GM18907 (cell line): ENCODE measurements around the gene NR6A1.

Experiments
- ATAC-seq: cut with Tn5 transposase; IDR thresholded peaks from one replicate; pipeline ENCODE4 v1.9.1; 2021; ENCODE audit warnings: mild to moderate bottlenecking, moderate library complexity; ENCODE audit not compliant: unreplicated experiment

NR6A1 gene

GRCh38 chr9:124507880-124508423 lies 263.2 kb downstream of the NR6A1 start:
- no peak for ATAC-seq

GRCh38 chr9:124506931-124507879 lies 263.9 kb downstream of the NR6A1 start, which contains the start of gene NR5A1:
Gene NR5A1, minus strand, starts transcription at chr9:124507399. Its CDS starts 4,004 bp downstream, at chr9:124503395.
- ATAC-seq = no peak

GRCh38 chr9:124506433-124506832 lies 264.7 kb downstream of the NR6A1 start:
- no peak for ATAC-seq

GRCh38 chr9:124505901-124506346 lies 265.2 kb downstream of the NR6A1 start:
- no peak for ATAC-seq

DNA sequence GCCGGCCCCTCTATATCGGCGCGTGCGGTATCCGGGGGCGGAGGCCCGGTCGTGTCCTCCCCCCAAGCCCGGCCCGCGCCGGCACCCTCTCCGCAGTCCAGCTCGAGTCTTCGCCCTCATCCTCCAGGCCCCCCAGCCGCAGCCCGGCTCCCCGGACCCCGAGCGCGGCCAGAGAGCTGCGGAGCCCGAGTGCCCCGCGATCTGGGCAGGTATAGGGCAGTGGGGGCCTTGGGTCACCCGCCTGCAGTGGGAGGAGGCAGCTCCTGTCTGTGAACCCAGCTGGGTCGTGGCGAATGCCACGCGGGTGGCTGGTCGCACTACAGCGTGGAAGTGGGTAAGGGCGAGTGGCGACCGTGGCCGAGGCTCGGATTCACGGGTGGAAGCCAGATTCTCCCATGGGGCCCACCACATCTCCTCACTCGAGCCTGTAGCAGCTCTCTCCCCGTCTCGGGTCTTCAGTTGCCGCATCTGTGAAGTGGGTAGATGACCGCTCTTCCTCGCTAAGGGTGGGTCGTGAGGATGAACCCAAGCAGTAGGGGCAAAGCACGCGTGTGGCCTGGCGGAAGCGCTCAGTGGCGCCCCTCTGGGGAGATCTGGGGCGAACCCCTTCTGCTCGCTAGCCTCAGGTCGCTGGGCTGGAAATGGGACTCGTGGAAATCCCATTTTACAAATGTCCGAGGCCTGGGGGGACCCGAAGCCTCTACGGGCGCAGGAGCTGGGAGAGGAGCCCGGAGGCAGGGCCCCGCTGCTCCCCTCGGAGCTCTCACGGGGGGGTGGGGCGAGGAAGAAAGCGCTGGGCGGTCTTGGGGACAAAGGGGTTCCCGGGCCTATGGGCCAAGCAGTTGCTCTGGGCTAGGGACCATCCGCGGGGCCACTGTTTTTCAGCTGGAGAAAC lies 265.9 kb downstream of the NR6A1 start:
- no peak for ATAC-seq

- ATAC-seq = no peak
Observed at GRCh38 chr9:124504530-124505005, 266.5 kb downstream of the NR6A1 start.

DNA sequence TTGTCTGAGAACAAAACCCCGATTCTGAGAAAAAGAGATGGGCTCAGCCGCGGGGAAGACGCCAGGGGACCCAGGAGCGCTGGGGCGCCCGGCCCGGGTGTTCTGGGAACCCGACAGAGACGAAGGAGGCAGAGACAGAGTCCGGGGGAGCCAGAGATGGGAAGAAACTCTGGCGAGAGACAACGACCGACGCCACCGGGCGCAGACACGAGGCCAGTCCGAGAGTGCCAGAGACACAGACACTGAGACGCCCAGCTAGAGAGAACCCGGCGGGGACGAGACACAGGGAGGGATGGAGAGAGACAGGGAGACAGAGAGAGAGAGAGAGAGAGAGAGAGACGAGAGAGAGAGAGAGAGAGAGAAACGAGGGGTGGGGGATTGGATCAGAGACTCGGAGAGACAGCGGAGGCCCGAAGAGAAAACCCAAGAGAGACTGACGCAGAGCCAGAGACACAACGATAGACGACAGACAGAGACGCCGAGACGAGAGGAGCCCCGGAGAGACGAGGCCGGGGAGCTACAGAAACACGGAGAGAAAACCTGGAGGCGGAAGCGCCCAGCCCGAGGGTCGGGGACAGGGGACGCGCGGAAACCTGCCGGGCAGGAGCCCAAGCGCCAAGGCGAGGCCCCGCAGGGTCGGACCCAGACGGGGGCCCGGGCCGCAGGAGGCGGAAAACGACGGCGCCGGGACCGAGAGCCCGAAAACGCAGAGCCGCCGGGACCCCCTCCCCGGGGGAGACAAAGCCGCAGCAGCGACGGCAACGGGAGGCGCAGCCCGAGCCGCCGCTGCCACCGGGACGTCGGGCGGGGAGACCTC lies 267.2 kb downstream of the NR6A1 start:
- ATAC-seq = no peak

GRCh38 chr9:124502711-124503702 lies 268.1 kb downstream of the NR6A1 start:
- no peak for ATAC-seq

- no peak for ATAC-seq
Observed at GRCh38 chr9:124501771-124502320, 269.3 kb downstream of the NR6A1 start.

DNA sequence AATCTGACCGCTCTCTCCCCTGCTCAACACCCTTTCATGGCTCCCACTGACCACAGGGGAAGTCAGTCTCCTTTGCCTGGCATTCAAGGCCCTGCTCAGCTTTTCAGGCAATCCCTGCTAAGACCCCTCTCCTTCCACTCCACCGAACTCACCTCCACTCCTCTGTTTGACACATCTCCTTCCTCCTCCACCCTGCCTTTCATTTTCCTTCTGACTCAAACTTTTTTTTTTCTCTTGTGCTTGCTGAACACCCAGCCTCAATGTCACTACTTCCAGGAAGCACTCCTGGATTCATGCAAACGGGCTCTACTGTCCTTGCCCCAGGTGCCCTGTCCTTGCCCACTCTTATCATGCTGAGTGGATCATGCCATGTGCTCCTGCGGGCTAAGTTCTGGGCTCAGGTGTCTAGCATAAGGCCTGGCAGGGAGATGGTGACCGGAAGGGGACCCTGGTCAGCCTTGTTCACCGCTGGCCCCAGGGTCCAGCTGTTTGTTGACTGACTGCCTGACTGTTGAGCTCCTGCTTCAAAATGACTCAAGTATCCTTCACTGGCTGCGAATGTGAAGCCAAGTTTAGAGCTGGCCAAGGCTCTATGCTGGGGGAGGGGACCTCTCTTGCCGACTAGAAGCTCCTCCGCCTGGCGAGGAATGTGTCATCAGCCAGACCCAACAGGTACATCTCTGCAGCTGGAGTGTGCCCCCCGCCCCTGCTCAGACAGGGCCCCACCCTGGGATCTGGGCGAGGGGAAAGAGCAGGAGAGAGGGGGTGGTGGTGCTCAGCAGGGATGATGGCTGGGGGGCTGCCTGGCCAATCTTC lies 270.1 kb downstream of the NR6A1 start:
- ATAC-seq = no peak

- no peak for ATAC-seq
Observed at GRCh38 chr9:124500028-124500795, 270.9 kb downstream of the NR6A1 start.

DNA sequence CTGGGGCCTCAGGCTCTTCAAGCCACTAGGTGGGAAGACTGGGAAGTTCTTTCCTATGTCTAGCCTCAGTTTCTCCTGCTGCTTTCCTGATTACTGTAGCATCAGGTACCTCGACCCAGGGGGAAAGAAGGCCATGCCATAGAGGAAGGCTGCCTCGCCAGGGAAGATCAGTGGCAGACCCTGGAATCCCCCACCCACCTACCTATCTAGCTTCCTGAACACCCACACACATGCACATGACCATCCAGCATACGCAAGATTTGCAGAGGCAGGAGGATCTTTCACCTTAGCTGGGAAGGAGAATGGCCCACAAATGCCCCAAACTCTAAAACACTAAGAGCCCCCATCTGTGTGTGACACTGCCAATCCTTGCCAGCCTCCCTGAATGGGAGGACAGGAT lies 271.9 kb downstream of the NR6A1 start:
- no peak for ATAC-seq

GRCh38 chr9:124498499-124499146 lies 272.5 kb downstream of the NR6A1 start:
- no peak for ATAC-seq

- no peak for ATAC-seq
Observed at GRCh38 chr9:124498040-124498439, 273.1 kb downstream of the NR6A1 start.

GRCh38 chr9:124497441-124497840 lies 273.7 kb downstream of the NR6A1 start:
- ATAC-seq = no peak

DNA sequence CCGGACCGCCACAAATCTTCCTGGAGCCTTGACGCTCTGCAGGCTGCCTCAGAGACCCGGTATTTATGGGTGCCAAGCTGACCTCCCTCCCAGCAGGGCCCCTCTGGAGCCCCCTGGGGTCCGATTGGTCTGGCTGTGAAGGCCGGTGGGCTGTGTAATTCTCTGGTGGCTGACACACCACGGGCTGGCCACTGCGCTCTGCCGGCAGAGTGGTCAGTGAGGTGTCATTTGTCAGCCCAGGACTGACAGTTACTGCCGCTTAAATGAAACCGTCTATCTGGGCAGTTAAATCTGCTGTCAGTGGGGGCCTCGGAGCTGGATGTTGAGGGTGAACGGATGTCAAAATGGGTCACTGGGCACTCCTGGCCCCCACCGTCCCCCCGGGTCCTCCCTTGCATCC lies 274.6 kb downstream of the NR6A1 start:
- ATAC-seq = no peak

DNA sequence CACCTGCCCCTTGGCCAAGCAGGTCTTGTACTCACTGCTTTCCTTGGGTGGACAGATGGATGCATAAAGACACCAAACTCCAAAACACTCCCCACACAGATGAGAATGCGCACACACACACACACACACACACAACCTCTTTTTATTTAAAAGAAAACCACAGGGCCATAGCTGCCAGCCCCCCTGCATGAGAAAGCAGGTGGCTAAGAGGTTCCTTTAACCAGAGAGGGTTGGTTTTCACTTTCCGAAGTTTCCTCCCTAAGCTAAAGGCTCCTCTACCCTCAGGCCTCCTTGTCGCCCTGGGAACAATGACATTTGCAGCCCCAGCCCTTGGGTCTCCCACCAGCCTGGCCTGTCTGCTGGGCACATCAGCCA lies 275.0 kb downstream of the NR6A1 start:
- no peak for ATAC-seq
